Left forelimb (tissue), 1 donor: ENCODE measurements around the gene ECE1.

ENCODE experiments used
- DNase-seq: peaks from one replicate; pipeline ENCODE4 v3.0.0-alpha.2; 2018; ENCODE audit warnings: low spot score

The ECE1 gene

DNA sequence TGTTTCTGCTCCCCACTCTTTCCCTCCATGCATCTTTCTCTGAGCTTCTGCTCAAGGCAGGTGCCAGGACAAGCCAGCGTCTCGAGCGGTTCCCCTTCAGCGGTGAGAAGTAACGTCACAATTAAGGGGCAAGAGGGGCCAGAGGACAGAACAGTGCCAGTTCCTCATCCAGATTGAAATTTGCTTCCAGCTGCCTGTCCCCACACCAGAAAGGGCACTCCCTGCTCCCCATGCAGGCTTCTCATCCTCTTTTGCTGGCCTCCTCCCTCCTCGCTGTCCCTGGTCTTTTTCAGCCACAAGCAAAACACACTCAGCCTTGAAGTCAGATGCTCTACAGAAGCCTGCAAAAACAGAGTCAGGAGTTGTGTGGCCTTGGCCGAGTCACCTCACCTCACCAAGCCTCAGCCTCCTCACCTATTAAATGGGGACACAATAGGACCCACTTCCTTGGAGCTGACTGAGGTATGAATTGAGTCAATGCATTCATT, 35.0 kb upstream of the ECE1 start:
- DNase-seq: no peak

DNA sequence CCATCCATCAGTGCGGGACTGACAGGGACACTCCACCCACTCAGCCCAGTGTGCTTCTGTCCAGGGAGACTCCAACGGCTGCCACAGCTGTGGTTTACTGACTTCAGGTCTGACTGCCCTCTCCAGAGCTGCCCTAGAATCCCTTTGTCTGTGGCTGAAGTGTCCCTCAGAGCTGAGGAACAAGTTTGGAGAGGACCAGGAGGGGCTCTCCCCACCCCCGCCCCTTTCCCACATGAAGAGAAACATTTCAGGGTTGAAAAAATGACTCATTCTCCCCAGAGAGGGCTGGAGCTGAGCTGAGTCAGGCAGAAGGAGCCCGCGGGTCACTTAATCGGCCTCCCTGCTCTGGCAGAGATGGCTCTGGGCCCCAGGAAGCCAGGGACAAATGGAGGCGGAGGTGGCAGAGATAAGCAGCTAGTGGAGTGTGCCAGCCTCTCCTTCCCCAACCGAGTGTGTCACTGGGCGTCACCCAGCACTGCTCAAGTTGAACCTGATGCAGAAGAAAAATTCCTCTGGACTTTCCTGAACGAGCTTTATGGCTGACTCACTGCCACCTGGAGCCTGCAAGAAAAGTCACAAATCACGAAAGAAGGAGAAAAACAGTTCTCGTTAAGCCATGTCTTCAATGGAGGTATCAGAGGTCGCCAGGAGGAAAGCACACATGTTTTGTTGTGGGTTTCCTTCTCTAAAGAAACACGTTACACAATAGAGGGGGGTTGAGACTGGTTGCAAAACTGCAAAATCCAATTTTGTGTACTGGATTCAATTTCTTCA, 34.3 kb upstream of the ECE1 start:
- no peak for DNase-seq

DNA sequence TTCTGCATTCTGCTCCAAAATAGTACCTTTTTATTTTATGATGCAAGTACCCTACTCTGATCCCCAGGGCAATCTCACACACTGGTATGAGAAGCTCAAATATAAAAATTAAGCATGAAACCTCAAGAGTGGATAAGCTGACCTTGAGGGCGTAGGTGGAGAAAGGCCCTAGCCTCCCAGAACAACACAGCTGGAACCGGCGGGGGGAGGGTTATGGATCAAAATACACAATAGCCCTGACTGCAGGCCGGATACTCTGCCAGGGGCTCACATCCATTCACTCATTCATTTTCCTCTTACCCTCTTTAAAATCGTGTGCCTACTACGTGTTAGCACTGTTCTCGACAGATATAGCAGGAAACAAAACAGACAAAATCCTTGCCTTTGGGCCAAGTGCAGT, 32.8 kb upstream of the ECE1 start:
- DNase-seq: no peak

DNA sequence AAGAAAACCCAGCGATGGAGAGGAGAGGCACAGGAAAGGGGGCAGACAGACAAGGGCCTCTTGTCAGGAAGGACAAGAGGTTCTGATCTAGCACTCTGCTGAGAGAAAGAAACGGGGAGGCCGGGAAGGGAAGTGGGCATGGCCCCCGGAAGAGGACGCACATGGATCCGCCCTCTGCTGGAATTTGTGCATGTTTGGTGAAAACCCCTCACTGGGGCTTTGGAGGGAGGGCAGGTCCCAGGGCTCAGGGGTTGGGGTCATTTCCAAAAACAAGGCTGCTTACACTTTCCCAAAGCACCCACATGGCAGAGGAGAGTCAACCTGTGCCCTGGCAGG, 32.4 kb upstream of the ECE1 start:
- no peak for DNase-seq

DNA sequence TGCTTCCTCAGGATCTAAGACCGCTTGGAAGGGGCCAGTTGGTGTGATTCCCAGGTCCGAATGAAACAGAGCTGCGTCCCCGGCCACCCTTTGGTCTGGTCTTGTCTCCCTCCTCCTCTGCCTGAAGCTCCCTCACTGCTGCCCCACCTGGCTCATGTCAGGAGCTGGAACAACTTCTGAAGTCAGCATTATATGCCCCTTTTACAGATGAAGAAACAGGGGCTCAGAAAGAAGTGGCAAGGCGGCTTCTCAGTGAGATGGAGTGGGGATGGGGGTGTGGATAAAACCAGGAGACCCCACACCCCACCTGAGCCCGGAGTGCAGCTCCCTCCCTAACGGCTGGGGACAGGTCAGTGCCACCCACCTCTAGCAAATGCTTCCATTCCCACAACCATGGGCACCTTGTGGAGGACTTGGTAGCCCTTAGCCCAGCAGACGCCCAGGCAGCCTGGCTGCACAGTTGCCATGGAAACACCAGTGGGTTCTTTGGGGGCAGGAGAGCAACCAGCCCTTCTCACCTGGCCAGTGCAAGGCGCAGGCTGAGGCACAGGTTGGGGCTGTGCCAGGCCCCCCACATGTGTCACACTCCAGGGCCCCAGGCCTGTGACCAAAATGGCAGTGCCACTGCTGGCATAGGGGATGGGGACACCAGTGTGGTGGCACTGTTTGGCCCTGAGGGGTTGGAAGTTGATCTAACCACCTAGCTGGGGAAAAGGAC, 31.9 kb upstream of the ECE1 start:
- no peak for DNase-seq

DNA sequence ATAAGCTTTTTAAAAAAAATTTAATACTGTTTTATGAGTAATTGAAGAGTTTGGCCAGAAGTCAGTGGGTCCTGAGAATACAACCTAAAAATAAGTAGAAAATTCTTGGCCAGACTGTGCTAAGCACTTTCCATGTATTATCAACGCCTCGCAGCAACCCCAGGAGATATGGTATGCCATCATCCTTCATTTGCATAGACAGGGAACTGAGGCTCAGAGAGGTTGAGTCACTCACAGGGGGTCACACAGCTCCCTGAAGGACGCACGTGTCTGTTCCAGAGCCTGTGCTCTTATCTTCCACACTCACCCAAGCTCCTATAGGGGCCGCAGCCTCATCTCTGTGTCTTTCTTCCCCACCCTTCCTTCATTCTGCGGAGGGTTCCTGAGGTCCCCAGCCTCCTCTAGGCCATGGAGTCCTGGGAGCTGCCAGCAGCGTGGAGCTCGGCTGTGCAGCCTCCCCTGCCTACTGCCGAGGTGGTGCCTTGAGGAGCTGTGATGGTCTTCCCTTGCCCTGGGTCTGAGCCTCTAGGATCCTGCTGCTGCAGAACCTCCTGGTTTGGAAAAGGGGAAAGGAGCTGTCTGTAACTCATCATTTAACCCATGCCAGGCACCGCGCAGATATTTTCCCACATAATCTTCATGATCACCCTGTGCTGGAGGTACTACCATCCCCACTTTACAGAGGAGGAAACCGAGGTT, 30.3 kb upstream of the ECE1 start:
- no peak for DNase-seq

DNA sequence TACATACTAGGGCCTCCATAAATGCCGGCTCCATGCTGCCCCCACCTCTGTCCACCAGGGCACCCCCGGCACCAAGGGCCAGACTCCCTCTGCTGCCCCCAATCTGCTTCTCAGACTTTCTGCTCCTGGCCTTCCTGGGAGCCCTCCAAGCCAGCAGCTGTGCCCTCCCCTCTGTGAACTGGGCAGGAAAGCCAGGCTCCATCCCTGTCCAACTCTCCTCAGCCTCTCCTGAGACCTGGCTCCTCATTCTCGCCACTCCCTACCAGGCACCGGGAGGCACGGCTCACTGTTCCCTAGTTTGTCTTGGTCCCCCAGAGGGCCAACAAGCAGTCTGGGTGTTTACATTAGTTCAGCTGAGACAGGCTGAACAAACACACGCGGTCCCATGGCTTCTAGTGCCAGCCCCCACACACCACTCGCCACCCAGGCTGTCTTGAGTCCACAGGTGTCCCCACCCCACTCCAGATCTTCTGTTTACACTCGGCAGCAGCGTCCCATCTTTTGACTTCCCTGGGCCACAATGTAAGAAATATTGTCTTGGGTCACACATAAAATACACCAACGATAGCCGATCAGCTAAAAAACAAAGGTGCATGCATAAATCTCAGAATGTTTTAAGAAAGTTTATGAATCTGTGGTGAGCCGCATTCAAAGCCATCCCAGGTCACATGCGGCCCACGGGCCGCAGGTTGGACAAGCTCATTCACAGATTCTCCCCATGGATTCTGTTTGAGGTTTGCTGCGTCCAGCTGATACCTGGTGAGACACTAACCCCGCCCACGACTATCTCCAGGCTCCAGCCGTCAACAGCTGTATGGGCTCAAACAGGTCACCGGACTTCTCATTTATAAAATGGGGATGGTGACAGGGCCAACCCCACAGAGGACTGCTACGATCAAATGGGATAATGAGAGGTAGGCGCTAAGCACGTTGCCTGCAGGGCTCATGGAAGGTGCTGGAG, 29.5 kb upstream of the ECE1 start:
- no peak for DNase-seq

DNA sequence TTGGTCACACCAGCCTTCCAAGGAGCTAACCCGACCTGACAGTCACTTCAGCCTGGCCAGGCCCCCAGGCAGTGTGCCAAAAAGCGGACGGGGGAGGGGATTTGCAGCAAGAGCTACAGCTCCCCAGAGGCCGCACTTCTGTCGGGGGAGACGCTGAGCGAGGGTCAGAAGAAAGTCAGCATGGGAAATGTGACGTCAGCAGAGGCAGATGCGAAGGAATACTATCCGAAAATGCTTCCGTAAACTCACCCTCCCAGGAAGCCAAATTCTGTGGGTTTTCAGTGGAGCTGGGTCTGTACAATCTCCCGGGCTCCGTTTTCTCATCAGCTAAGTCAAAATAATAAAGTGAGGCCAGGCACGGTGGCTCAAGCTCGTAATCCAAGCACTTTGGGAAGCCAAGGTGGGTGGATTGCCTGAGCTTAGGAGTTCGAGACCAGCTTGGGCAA, 28.5 kb upstream of the ECE1 start:
- DNase-seq: peak; percentile 79

DNA sequence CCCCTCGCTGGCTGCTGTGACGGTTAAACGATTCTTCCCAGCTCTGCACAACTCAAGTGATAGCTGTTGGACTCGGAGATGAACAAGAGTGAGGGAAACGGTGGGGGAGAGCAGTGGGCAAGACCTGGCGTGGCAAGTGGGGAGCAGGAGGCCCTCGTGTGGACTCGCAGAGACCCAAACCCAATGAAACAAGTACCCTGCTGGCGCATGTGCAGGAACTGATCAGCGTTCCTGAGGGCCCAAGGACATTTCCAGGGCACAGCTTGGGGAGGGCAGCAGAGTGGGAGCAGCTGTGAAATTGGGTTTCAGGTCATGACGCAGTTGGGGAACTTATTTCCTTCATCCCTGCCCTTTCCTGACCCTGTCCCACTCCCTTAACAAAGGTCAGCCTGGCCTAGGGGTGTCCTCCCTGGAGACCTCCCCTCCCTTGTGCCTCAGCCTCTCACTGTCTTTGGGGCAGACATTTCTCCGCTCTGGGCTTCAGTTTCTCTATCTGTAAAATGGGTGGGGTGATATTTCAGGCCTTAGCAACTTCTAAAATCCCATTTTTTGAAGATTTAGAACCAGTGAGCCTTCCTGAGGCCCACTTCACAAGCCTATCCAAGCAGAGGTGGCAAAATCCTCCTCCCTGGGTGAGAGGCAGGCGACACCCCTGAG, 27.9 kb upstream of the ECE1 start:
- DNase-seq: no peak

DNA sequence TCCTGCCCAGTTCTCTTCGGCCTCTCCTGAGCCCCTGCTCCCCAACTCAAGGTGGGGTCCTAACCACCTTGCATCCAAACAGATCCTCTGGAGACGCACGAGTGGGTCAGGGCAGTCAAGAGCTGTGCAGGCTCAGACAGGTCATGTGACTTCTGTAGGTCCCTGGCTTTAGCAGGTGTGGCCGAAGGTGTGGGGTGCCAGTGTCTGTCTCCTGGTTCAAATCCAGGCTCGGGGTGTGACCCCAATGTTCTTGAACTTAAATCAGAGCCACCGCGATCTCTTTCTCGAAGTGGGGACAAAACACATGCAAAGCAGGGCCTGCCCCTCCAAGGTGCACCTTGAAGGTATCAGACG, 27.4 kb upstream of the ECE1 start:
- DNase-seq: no peak

DNA sequence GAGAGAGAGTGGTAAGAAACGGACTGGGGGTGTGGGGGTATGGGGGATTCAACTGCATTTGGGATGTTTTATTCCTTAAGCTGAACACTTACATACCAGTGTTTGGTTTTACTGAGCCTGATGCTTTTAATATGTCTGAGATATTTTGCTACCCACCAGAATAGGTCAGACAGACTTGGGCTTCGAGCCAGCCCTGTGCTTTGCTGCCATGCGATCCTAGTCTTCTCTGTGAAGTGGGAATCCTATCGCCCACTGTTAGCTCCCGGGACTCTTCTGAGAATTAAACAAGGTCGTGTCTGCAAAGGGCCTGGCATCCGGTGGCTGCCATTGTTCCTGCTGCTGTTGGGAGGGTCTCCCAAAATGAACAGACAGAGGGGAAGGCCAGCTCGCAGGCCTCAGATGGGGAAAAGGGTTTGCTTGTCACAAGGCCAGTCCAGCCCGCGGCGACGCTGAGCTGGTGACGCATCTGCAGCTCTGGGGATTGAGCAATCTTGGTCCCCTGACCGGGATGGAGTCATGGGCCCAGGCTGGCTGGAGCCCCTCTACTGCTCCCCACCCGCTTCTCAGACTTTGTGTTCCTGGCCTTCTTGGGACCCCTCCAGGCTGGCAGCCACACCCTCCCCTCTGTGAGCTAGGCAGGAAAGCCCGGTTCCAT, 26.9 kb upstream of the ECE1 start:
- no peak for DNase-seq

DNA sequence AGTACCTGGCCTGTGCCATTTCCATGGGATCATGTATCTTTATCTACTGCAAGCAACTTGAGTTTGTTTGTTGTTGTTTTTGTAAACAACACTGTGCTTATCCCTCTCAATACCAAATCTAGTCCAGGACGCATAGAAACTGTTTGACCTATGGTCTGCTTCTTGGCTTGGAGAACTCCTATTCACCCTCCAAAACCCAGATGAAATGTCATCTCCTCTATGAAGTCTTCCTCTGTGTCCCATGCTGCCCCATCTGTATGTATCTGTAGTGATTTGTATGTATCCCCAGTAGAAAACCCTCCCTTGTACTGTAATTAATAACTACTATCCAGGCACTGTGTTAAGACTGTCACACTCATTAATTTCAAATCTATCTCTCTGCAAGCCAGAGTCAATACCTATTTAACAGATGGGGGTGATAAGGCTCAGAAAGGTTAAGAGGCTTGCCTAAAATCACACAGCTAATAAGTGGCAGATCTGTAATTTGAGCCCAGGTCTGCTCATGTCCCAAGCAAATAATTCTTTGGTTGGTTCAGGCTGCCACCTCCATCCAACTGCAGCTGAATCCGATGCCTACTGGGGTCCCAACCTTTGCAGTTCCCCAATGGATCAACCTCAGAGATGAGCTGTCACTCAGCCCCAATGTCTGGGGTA, 24.6 kb upstream of the ECE1 start:
- no peak for DNase-seq

DNA sequence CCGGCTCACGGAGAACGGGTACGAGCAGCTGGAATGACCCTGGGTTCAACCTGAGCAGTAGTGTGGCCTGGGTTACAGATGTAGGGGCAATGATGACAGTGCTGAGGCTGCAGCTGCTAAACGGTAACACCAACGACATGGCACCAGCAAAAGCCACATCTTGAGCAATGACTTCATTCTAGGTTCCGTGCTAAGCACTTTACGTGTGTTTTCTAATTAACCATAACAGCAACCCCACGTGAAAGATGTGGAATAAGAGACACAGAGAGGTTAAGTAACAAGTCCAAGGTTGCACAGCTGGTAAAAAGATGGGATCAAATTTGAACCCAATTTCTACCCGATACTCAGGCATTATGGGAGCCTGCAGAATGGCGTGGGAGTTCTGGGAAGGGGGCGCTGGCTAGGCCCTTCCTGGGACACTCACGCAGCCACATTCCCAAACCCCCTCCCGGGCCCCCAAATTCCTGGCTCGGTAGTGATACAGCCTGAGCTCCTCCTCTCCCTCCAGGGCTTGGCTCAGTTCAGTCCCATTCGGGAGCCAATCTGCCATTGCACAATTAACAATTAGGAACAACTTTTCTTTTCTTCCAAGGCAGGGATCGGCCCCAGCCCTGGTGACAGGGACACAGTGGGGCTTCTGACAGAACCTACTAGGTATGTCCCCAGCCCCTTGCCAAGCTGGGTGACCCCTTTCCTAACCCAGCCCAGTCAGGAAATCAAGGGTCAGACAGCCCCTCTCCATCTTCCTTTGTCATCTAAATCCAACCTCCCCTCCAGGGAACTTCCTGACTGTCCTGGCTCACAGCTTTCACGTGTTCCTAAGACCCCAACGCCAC, 23.8 kb upstream of the ECE1 start:
- no peak for DNase-seq

DNA sequence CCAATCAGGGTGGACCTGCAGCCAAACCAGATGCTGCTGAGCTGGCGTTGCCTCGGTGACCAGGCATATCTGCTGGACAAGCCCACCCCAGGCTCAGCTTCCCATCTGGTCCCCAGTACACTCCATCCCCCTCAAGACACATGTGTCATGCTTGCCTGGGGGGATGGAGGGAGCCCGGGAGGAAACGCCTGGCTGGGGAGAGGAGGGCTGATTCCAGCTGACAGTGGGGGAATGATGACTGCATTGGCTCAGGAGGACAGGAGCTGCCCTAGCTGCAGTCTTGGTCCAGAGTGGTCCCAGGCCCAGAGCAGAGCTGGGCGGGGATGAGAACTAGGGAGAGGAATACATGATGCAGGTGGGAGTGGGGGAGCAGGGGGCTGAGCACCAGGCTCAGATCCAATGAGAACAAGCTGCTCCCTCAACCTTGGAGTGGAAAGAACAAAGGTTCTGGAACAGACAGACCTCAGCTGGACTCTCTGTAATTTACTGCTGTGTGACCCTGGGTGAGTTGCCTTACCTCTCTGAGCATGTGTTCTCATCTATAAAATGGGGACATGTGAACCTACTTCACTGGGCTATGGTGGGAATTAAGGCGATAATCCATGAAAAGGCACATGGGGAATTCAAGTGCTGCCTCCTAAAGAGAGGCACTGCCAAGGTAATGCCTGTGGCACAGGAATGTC, 23.1 kb upstream of the ECE1 start:
- no peak for DNase-seq

DNA sequence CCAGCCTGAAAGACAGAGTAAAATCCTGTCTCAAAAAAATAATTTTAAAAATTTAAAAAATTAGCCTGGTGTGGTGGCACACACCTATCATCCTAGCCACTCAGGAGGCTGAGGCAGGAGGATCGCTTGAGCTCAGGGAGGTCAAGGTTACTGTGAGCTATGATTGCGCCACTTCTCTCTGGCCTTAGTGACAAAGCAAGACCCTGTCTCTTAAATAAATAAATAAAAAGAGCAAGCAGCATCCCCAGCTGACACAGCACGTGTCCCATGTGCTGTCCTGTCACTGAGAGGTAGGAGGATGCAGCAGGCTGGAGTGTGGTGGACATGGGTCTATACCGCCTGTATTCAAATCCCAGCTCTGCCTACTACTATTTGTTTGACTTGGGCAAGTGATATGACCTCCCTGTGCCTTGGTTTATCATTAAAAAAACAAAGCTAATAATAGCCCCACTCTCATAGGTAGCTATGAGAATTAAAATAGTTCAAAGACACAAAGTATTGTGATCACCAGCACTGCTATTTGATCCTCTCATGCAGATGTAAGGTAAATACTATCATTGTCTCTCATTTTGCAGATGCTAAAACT, 22.2 kb upstream of the ECE1 start:
- DNase-seq: no peak

DNA sequence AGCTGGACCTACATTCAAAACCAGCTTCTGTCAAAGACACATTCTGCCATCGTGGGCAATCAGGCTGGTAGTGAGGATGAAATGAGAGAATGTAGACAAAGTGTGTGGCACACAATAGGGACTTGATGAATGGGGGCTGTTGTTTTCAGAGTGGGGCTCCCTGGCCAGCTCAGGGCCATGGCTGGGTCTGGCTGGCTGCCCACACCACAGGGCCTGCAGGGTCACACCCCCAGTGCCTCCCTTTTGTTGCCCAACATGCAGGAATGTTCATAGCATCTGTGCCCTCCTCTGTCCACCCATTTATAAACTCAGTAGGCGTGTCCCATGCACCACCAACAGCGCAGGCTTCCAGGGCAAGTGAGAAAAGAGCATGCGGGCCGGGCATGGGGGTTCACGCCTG, 20.8 kb upstream of the ECE1 start:
- no peak for DNase-seq

DNA sequence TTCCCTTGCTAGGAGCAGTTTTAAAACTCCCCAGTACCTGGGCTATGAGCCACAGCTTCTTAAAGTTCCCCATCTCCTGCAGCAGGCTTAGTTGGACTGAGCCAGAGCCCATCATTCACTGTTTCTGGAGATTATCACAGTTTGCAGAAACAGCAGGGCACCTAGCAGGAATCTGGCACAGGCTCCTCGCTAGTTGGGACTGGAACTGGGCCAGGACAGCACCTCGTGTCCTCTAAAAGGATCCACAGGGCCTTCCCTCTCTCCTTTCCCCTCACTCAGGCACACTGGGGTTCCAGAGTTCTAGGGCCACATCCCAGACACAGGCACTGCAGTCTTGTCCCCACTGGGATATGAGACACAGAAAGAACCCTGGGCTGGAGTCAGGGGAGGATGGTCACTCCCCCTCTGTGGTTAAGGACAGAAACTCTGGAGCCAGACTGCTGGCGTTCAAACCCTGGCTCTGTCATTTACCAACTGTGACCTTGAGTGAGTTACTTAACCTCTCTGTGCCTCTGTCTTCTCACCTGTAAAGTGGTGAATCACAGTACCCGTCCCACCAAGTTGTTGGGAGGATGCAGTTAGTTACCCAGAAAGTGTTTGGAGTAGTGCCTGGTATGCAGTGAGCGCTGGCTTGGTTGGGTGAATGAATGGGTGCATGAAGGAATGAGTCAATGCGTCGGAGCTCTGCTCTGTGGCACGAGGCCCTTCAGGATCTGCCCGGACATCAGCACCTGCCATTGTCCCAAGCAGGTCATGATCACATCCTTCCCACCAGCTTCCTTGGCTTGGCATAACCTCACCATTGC, 18.8 kb upstream of the ECE1 start:
- DNase-seq: no peak

DNA sequence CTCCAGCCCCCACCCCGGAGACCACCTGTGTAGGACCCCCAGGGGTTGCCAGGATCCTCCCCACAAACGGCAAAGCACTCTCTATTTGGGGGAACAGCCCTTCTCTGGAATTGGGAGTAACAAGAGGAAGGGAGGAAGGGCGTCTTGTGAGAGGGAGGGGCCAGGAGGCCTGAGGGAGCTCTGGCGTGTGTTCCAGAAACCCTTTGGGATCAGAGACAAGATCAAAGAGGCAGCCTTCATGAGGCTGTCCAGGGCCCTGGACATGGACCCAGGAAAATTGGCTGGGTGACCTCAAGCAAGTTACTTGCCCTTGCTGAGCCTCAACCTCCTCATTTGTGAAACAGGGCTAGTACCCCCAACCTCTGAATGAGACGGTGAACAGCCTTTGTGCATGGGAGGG, 18.1 kb upstream of the ECE1 start:
- no peak for DNase-seq
